Measurements from ENCODE around the gene ACTG1.
A peak's percentile ranks its signal among the peaks of the same experiment; 100 is the strongest.

The ACTG1 gene

GRCh38 chr17:81512562-81513371, at the start of gene ACTG1:
ACTG1 (minus strand) TSS chr17:81512799; CDS start chr17:81512354, 445 bp downstream.
- peak; percentile 98 for DNase-seq (ENCODE audit: low spot score)

GRCh38 chr17:81561494-81561885, 48.9 kb upstream of the ACTG1 start:
- DNase-seq (ENCODE audit: low spot score), result no peak

GRCh38 chr17:81558941-81559806, 46.6 kb upstream of the ACTG1 start:
- no peak for DNase-seq (ENCODE audit: low spot score)

GRCh38 chr17:81558115-81558468, 45.5 kb upstream of the ACTG1 start:
- DNase-seq (ENCODE audit: low spot score), result no peak

DNA sequence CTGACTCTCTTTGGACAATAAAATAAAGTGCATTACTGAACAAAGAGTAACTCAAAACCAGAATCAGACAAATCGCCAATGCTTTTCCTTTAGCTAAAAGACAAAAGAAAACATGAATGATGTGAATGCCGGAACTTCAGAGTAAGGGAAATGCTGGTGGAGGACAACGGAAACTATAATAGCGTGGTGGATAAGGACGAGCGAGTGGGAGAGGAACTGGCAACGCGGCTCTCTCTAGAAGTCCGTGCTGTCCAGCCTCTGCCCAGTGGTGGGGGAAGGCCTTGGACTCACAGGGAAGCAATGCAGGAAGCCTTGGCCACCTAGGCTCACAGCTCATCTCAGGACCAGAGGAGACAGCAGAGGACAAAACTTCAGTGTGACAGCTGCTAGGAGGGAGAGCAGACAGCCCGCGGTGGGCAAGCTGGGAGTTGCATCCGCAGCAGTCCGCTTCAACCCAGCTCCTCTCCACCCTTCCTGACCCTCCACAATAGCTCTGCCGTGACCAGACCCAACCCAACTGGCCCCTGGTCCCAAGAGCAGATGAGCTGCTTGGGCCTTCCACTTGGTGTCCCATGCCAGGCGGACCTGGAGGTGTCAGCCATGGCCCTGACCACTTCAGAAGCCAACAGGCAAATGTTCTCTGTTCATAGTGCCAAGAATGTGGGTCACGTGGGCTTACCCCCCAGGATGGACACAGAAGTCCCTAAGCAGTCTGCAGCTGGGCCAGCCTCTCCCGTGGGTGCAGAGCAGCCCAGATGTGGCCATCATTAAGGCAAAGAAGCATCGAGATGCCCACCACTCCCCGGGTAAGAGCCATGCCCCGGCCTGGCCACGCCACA, 44.9 kb upstream of the ACTG1 start:
- DNase-seq (ENCODE audit: low spot score), result no peak

- no peak for DNase-seq (ENCODE audit: low spot score)
Measured at GRCh38 chr17:81556863-81557262, 44.3 kb upstream of the ACTG1 start.

GRCh38 chr17:81556175-81556691, 43.6 kb upstream of the ACTG1 start:
- DNase-seq (ENCODE audit: low spot score), result no peak

- no peak for DNase-seq (ENCODE audit: low spot score)
Measured at GRCh38 chr17:81553616-81554181, 41.1 kb upstream of the ACTG1 start.

DNA sequence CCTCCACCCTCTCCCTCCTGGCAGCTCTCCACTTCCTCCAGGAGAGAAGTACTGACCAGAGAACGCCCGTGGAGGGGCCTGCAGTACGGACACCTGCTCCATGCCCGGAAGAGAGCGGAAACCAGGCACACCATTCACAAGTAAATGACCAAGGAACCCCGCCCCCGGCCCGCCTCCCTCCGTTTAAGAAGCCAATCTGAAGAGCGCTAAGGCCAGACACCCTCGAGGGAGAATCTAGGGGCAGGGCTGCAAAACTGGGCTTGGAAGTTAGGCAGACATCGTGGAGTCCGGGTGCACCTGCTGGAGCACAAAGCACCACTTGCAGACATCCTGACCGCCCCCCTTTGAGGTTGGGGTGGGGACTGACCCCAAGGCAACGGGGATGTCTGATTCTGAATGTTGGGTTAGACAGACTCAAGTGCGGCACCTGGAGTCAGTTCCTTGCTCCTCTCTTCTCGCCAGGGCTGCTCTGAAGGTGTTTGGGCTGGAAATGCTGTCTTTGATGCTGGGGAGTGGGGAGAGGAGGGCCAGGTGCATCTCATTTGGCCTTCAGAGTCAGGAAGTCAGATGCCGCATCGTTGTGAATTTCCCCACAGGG, 40.5 kb upstream of the ACTG1 start:
- peak; percentile 83 for DNase-seq (ENCODE audit: low spot score)

DNA sequence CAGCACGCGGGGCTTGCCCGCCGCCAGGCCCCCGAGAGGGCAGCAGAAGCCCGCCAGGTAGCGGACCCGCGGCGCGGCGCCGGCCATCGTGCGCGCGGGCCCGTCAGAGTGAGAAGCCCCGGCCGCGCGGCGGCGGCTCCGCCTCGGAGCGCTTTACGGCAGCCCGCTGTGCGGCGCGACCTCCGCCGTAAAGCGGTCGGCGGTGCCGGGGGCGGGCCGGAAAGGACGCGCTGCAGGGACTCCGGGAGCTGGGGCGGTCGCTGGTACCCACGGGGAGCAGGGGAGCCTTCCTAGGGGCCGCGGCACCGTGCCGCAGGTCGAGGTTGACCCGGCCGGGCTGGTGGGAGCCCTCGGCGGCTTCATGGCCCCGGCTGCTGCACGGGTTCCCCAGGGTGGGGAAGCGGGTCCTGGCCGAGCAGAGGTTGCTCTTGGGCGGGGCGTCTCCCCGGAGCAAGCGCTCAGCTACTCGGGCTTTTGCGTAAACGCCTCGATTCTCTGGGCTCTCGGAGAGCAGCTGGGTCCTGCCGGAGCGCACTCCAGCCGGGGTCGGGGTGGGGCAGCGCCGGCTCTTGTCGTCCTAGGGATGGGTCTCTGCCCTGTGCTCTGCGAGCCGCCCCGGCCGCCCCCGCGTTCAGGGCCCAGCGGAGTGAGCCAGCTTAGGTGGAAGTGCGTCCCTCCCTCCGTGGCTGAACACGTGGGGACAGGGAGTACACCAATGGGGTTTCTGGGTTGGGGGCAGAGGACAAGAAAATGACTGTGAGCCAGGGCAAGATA, 39.8 kb upstream of the ACTG1 start, which contains the start of gene FAAP100:
TSS of gene FAAP100 (minus strand) at position 110 of the 774 bp plus-strand sequence. CDS start at position 87, 23 bp downstream.
- peak; percentile 87 for DNase-seq (ENCODE audit: low spot score)

DNA sequence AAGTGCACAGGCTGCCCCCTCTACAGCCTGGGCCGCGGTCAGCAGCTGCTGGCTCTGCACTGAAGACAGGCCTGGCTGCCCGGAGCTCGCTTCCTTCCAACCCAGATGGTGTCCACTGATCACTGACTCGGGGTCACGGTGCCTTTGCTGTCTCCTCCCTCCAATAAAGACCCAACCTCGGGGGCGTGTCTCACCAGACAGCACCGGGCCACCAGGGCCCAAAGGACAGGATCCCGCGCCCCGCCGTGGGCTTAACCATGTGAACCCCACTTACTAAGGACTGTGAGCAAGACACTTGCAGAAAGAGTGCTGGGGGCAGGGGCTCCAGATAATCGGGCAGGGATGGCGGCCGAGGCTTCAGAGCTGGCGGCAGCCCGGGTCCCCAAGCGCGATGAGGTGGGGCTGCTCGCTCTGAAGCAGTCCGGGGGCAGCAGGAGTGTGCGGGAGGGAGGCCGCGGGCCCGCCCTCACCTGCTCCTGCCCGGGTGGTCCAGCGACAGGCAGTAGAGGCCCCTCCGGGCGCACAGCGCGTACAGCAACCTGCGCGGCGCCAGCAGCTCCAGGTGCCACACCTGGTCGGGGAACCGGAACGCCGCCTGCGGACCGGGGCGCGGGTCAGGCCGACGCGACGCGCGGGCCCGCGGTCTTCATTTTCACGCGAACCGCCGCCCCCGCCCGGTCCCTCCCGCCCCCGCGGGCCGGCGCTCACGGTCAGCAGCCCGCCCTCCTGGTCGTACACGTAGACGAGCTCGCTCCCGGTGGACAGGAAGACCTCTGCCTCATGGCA, 39.1 kb upstream of the ACTG1 start:
- DNase-seq (ENCODE audit: low spot score), result no peak

GRCh38 chr17:81550830-81551457, 38.3 kb upstream of the ACTG1 start:
- no peak for DNase-seq (ENCODE audit: low spot score)

DNA sequence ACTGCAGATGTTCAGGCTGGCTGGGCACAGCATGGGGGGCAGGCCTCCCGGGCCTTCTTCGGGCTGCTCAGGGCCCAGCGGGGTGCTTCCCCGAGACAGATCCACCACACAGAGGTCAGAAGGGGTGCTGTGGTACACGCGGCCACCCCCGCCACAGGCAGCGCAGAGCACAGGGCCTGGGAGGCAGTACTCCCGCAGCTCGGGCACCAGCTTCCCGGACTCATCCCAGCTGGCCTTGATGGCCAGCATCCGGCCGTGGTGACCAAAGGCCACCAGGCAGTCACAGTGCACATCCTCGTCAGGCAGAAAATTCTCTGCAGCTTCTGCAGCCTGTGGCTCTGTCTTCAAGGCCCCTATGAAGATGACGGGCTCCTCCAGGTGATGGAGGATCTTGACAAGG, 37.7 kb upstream of the ACTG1 start:
- no peak for DNase-seq (ENCODE audit: low spot score)

GRCh38 chr17:81549826-81550225, 37.2 kb upstream of the ACTG1 start:
- no peak for DNase-seq (ENCODE audit: low spot score)

GRCh38 chr17:81549031-81549557, 36.5 kb upstream of the ACTG1 start:
- no peak for DNase-seq (ENCODE audit: low spot score)

DNA sequence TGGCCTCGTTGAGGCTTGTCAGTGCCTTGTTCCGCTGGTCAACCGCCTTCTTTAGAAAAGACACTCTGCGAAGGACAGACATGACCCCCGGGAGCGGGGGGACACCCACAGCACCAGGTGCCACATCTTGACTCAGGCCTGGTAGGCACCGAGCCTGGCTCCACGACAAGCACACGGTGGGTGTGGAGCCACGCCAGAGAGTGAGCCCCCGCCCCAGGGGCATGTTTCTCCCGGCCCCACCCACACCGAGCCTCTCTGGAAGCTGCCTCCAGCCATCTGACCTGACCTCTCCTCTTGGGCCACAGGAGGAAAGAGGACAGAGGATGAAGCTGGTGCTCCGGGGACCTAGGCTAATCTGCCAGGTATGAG, 35.0 kb upstream of the ACTG1 start:
- no peak for DNase-seq (ENCODE audit: low spot score)

- no peak for DNase-seq (ENCODE audit: low spot score)
Measured at GRCh38 chr17:81546906-81547613, 34.5 kb upstream of the ACTG1 start.
